ENCODE measurements around the gene PRKAR1B. TPM values are rescaled to one million over a fixed set of nuclear protein-coding genes. Genes with fewer than 3 reads are reported as not detected.
"Not testable (repeated sequence)": the region's sequence is repeated elsewhere in the genome, so short reads cannot be mapped to it uniquely, and the experiment has no call there.

The PRKAR1B gene
- total RNA-seq, 1 experiment from 2014 or later = 27.2 TPM

DNA sequence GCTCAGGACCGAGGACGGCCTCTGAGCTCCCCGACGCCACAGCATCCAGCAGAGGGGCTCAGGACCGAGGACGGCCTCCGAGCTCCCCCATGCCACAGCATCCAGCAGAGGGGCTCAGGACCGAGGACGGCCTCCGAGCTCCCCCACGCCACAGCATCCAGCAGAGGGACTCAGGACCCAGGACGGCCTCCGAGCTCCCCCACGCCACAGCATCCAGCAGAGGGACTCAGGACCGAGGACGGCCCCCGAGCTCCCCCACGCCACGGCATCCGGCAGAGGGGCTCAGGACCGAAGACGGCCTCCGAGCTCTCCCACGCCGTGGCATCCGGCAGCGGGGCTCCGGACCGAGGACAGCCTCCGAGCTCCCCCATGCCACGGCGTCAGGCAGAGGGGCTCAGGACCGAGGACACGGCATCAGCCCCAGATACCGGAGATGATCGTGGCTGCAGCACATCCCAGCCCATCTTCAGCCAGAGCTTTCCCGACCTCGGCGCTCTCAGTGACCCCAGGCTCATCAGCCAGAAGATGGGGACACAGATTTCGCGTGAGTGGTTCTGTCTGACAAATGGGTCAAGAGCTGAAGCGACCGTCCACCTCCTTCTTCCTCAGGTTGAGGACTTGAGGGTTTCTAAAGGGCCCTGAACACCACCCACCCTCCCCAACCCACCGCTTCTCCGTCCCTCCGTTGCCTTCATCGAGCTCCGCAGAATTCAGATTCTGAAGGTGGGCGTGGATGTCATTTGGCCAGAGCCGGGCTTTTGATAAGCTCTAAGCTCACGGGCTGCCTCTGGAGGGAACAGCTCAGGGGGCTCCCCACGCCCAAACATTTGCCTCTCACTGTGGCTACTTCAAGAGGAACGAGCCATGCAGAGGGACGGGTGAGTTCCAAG lies 56.3 kb downstream of the PRKAR1B start:
- DNase-seq (ENCODE audit: low read depth) = no peak

DNA sequence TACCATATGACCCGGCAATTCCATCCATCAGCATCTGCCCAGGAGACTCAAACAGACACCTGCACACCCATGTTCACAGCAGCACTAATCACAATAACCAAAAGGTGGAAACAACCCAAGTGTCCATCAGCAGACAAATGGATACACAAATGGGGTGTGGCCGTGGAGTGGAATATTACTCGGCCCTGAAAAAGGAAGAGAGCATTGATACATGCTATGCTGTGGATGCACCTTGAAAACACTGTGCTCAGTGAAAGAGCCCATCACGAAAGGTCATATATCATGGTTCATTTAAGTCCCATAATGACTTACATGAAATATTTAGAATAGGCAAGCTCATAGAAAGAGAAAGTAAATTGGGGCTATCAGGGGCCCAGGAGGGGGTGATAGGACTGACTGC lies 58.1 kb downstream of the PRKAR1B start:
- DNase-seq (ENCODE audit: low read depth) = no peak

DNA sequence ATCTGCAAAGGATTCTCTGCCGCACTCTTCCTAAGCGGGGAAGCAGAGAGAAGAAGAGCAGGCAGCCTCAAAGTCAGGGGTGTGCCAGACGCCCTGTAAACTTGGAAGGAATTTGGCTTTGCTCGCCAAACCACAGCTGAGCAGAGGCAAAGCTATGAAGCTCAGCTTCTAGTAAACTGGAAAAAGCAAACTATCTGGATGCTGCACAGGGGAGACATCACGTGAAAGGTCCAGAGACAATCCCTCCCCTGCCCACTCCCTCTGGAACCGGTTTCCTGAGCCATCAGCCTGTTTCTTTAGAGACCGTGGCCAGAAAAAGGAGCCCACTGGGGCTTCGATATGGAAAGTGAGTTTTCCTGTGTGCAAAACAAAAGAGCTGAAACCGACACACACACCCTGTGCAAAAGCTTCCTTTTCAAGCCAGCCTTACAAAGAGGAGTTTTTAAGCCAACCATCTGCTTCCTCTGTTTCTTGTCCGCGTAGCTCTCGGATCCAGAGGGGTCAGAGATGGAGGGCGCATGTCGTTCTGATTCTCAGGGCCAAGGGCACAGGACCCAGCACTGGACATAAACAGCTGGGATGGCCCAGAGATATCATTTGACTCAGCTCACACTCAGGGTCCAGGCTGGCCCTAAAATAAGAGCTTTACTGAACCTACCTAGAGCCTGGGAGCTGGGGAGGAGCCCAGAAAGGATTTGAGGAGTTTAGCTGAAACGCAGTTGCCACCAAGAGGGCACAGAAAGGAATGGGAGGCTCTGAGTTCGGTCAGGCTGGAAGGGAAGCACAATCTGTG lies 58.7 kb downstream of the PRKAR1B start:
- no peak for DNase-seq (ENCODE audit: low read depth)

DNA sequence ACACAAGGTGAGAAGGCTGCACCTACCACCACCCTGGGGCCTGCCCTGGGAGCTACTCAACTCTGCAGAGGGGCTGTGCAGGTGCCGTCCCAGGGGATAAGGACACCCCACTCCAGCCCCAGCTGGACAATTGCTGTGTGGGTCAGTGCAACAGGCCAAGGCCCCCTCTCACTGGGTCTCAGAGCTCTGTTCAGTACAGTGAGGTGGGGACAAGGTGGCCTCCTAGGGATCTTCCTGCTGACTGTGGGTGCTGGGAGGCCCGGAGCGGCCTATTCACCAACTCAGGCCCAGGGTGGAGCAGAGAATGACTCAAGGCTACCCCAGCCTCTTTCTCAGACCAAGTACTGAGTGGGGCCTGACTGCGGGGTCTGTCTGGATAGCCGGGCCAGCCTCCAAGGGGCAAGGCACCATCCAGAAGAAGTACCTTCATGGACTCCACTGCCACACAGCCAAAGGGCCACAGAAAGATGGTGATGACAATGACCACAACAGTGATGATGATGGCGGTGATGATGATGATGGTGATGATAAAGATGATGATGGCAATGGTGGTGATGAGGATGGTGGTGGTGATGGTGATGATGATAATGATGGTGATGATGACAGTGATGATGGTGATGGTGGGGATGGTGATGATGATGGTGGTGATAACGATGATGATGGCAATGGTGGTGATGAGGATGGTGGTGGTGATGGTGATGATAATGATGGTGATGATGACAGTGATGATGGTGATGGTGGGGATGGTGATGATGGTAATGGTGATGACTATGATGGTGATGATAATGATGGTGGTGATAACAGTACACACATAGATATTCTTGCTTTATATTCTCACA lies 60.4 kb downstream of the PRKAR1B start:
- DNase-seq (ENCODE audit: low read depth) = no peak

DNA sequence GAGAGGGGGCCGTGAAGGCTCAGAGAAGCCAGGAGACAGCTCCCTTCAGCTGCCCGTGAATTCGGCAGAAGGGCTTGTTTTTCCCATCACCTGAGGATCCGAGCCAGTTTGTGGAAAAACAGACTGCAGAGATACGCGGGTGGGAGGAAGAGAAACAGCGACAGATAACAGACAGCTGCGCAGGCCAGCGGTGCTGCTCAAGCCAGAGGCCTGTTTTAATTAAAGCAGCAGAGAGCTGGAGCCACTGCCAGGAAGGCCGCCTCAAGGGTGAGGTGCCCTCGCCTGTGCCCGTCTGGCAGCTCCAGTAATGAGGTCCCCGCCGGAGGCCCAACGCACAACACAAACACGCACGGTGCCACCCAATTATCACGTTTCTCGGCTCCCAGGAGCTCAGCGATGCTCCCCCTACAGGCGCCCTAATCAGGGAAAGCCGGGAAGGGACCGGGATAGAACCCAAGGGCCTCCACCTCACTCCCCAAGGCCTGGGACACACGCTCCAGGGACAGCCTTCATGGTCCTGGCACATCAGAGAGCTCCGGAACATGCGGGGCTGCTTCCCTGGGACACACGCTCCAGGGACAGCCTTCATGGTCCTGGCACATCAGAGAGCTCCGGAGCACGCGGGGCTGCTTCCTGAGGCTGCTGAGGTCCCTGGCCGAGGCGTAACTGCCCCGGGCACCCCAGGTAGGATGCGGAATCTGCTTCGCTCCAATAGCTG lies 61.2 kb downstream of the PRKAR1B start:
- no peak for DNase-seq (ENCODE audit: low read depth)

DNA sequence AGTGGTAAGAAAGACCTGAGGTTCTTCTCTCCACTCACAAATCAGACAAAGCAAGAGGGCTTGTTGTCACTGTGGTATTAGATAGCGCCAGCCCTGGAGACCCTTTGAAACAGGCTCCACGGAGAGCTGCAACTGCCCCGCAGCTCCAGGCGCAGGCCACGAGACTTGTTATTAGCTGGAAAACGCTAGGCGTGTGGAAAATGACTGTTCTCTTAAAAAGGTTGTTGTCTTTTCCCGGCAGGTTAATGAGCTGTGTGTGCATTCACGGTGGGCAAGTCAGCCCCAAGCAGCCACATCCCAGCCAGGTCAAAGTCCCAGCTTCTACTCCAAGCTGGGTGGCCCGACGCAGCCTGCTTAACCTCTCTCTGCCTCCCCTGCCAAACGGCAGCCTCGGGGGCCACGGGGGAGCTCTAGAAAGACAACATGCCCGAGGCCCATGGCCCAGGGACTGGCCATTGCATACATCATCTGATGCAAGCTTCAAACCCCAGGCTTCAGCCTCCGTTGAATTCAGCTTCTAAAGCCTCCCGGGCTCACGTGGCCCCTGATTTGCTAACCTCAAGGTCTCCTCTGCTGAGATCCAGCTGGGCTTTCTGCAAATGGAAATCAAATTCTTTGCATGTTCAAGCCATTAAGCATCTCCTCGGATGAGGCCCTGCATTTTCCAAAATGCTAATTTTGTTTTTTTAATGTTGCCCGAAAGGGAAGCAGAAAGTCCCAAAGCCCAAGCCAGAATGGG lies 61.9 kb downstream of the PRKAR1B start:
- DNase-seq (ENCODE audit: low read depth) = no peak

DNA sequence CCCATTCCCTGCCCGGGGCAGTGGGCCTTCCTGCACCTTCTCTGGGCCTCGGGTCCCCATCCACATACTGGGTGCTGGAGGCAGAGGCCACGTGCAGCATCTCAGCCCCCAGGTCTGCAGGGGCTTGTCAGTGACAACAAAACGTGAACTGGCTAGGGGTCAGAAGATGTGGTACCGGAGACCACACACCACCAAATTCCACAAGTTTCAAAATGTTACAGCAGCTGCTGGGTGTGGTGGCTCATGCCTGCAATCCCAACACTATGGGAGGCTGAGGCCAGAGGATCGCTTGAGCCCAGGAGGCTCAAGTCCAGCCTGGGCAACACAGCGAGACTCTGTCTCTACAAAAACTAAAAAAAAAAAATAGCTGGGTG lies 62.7 kb downstream of the PRKAR1B start:
- DNase-seq (ENCODE audit: low read depth) = no peak

DNA sequence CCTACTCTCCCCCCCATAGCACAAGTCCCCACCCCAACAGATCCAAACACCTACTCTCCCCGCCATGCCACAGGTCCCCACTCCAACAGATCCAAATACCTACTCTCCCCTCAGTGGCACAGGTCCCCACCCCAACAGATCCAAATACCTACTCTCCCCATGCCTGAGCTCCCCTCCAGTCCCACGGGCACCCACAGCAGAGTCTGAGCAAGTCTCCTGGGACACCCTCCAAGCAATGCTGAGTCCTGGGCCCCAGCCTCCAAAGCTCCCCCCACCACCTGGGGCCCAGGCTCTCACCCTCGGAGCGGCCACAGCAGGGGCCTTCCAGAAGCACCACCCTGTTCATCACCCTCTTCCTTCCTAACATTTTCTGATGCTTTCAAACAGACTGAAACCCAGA lies 64.5 kb downstream of the PRKAR1B start:
- DNase-seq (ENCODE audit: low read depth) = no peak

DNA sequence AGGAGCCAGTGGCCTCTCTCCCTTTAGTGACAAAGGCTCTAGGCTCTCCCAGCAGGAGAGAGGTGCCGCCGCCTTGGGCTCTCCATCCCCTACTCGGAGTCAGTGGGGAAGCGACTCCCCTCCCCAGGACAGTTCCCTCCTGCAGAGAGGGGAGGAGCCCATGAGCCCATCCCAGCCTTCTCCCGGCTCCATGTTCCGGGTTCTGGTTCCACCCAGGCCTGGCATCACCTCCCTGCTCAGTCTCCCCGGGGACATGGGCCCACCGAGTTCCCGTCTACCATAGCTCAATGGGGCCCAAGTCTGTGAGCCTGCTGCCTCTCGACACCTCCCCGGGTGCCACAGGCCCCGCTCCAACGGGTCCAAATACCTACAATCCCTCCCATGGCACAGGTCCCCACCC lies 67.1 kb downstream of the PRKAR1B start:
- no peak for DNase-seq (ENCODE audit: low read depth)

DNA sequence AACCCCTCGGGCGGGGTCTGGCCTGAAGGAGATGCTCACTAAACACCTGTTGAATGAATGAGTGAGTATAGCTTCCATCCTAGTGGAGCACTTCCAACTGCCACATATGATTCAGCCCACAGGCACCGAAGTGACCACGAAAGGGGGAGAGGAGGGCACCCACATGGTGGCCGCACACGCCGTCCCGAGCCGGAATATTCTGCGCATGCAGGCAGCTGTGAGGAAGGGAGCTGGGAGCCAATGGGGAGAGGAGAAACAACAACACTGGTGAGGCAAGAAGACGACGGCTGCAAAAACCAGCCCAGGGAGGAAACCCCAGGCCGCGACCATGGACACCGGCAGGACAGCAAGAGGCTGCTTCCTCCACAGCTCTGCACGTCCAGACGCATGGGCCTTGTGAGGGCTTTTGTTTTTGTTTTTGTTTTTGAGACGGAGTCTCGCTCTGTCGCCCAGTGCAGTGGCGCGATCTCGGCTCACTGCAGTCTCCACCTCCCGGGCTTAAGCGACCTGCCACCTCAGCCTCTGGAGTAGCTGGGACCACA lies 67.7 kb downstream of the PRKAR1B start:
- DNase-seq (ENCODE audit: low read depth) = no peak

DNA sequence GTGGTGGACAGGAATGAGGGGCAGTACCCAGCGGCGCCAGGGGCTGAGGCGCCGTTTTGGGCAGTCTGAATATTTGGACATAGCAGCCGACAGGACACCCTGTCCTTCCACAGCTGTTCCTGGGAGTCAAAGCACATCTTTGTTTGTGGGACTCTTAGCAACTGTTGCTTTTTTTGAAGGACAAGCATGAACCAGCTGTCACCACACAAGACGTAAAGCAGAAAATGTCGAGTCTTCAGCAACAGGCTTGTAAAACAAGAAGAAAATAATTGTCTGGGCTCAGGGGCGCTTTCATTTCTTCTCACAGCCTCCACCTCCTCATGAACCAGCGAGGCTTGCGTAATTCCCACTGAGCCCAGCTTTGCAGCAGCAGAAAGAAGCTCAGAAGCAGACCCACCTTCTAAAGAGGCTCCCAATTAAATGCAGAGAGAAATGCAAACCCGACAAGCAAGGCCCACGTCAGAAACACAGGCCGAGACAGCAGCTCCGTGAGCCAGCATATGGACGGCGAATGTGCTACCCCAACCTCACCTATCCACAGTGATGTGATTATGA lies 69.4 kb downstream of the PRKAR1B start:
- DNase-seq (ENCODE audit: low read depth) = no peak

DNA sequence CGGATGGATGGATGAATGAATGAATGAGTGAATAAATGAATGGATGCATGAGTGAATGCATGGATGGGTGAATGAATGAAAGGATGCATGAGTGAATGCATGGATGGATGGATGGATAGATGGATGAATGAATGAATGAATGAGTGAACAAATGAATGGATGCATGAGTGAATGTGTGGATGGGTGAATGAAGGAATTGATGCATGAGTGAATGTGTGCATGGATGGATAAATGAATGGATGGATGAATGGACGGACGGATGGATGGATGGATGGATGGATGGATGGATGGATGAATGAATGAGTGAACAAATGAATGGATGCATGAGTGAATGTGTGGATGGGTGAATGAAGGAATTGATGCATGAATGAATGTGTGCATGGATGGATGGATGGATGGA lies 70.1 kb downstream of the PRKAR1B start:
- DNase-seq (ENCODE audit: low read depth) = not testable (repeated sequence)

DNA sequence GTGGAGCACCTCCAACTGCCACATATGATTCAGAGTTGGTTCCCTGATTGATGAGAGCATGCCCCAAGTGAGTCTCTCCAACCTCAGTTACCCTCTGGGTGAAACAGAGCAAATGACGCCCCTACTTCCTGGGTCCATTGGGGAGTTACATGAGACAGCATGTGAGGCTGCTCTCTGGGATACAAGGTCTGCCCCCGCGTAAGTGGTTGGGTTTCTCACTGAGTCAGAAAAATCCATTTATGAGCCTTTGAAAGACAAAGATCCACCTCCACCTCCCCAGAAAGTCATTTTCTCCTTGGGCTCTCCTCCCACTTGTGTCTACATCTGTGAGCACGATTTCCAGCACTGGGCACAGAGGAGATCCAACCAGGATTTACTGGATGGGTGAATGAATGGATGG lies 71.3 kb downstream of the PRKAR1B start:
- no peak for DNase-seq (ENCODE audit: low read depth)

DNA sequence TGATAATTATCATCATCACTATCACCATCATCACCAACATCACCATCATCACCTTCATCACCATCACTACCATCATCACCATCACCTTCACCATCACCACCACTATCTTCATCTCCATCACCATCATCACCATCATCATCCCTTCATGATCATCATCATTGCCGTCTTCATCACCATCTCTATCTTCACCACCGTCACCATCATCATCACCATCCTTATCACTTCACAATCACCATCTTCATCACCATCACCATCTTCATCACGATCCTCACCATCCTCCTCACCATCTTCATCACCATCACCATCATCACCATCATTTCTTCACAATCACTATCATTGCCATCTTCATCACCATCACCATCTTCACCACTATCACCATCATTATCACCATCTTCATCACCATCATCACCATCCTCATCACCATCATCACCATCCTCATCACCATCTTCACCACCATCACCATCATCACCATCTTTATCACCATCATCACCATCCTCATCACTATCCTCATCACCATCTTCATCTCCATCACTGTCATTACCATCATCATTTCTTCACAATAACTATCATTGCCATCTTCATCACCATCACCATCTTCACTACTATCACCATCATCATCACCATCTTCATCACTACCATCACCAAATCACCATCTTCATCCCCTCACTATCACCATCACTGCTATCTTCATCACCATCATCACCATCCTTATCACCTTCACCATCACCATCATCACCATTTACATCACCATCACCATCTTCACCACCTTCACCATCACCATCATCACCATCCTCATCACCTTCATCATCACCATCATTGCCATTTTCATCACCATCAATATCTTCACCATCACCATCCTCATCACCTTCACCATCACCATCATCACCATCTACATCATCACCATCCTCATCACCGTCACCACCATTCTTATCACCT lies 73.0 kb downstream of the PRKAR1B start:
- no peak for DNase-seq (ENCODE audit: low read depth)

DNA sequence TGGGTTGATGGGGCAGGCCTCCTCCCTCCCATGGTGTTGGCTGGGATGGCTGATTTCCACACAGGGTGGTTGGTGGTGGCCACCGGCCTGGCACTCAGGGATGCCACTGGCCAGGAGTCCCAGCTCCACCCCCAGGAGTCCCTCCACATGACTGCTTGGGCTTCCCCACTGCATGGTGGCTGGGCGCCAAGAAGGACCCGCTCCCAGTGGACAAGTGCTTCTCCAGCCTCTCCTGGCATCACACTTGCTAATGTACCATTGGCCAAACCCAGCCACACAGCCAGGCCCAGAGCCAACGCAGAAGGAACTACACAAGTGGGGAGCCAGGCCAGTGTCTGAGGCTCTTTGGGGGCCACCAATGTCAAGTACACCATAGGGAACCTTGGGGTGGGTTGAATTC lies 74.2 kb downstream of the PRKAR1B start:
- DNase-seq (ENCODE audit: low read depth) = no peak

DNA sequence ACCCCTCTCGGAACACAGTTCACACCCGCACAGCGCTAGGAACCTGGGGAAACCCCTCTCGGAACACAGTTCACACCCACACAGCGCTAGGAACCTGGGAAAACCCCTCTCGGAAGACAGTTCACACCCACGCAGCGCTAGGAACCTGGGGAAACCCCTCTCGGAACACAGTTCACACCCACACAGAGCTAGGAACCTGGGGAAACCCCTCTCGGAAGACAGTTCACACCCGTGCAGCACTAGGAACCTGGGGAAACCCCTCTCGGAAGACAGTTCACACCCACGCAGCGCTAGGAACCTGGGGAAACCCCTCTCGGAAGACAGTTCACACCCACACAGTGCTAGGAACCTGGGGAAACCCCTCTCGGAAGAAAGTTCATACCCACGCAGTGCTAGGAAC lies 74.9 kb downstream of the PRKAR1B start:
- not testable (repeated sequence) for DNase-seq (ENCODE audit: low read depth)

DNA sequence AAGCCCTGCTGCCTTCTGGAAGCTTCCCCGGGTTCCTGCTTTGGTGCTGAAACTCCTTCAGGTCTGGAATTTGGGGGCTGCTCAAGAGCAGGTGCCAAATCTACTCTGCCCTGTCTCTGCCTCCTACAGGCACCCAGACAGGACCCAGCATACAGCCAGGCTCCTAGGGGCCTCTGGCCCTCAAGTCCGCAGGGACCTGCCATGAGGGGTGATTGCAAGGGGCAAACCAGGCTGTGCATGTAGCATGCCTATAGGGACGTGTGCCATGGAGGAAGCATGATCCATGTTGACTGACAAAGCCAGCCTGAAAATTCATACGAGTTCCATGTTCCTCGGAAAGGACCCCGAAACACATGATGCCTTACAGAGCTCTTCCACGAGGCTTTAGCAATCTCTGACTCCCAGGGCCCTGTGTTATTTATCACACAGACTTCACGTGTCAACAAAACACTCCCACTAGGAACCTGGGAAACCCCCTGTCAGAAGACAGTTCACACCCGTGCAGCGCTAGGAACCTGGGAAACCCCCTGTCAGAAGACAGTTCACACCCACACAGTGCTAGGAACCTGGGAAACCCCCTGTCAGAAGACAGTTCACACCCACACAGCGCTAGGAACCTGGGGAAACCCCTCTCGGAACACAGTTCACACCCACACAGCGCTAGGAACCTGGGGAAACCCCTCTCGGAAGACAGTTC lies 75.9 kb downstream of the PRKAR1B start:
- no peak for DNase-seq (ENCODE audit: low read depth)
